T-helper 17 cell (primary cell): Measurements from ENCODE around the gene C12orf75. TPM values are rescaled to one million over a fixed set of nuclear protein-coding genes. Genes with fewer than 3 reads are reported as not detected.
"Not testable (repeated sequence)": the region's sequence is repeated elsewhere in the genome, so short reads cannot be mapped to it uniquely, and the experiment has no call there.

Experiments used
- ATAC-seq: fragments of 150-1000 bp; cut with Tn5 transposase; 2 replicates; pipeline ENCODE4 v1.10.0; 2021; ENCODE audit warnings: mild to moderate bottlenecking, moderate library complexity
- DNase-seq, 3 donors: peaks; one replicate each; pipeline versions ENCODE4 v3.0.0 to v3.0.0-alpha.2; 2020 to 2021
- H3K9me3 ChIP-seq: one replicate; pipeline ENCODE4 v1.7.0; 2013; ENCODE audit warnings: low read length, mild to moderate bottlenecking; ENCODE audit not compliant: control insufficient read depth, poor library complexity, severe bottlenecking
- H3K27ac Mint-ChIP-seq: one replicate; pipeline ENCODE4 v1.8.0; 2022; ENCODE audit warnings: mild to moderate bottlenecking, moderate library complexity, mixed read lengths
- H3K27me3 Mint-ChIP-seq: one replicate; pipeline ENCODE4 v1.8.0; 2022; ENCODE audit warnings: mixed read lengths
- H3K36me3 Mint-ChIP-seq: one replicate; pipeline ENCODE4 v1.8.0; 2022; ENCODE audit warnings: low read depth, mixed read lengths
- H3K4me1 Mint-ChIP-seq: one replicate; pipeline ENCODE4 v1.8.0; 2022; ENCODE audit warnings: mild to moderate bottlenecking, mixed read lengths
- H3K4me3 Mint-ChIP-seq: one replicate; pipeline ENCODE4 v1.8.0; 2022; ENCODE audit warnings: mild to moderate bottlenecking, moderate library complexity, mixed read lengths
- total RNA-seq, 4 donors: library from RNA in 2 of 4; stranded (reverse) in 2 of 4; gene quantifications; one replicate each; pipeline ENCODE4 v1.2.3 and lab custom pipeline; 2022 to 2026

The C12orf75 gene
- total RNA-seq, 2 donors from 2014 or later, result 33.2 to 41.3 TPM

GRCh38 chr12:105402366-105402765, 71.9 kb downstream of the C12orf75 start:
- H3K36me3 Mint-ChIP-seq, result no peaks in the 10 kb centered on the region
- no peak overlapping the region for H3K27ac Mint-ChIP-seq
- H3K9me3 ChIP-seq, result no peaks in the 10 kb centered on the region
- ATAC-seq (no peak), DNase-seq (no peak)
- no peak overlapping the region for H3K4me3 Mint-ChIP-seq
- no peaks in the 10 kb centered on the region for H3K27me3 Mint-ChIP-seq
- H3K4me1 Mint-ChIP-seq, result peaks cover 1% of the 10 kb centered on the region

- ATAC-seq, result no peak
- H3K27ac Mint-ChIP-seq, result no peak overlapping the region
- DNase-seq, result no peak
- no peak overlapping the region for H3K4me3 Mint-ChIP-seq
- H3K4me1 Mint-ChIP-seq, result peaks cover 2% of the 10 kb centered on the region
- no peaks in the 10 kb centered on the region for H3K36me3 Mint-ChIP-seq
- no peaks in the 10 kb centered on the region for H3K9me3 ChIP-seq
- no peaks in the 10 kb centered on the region for H3K27me3 Mint-ChIP-seq
These were observed 72.6 kb downstream of the C12orf75 start for GRCh38 chr12:105403095-105403494.

GRCh38 chr12:105404134-105404533, 73.6 kb downstream of the C12orf75 start:
- DNase-seq, H3K36me3 Mint-ChIP-seq, H3K27me3 Mint-ChIP-seq, ATAC-seq, H3K4me1 Mint-ChIP-seq, H3K9me3 ChIP-seq, H3K27ac Mint-ChIP-seq, H3K4me3 Mint-ChIP-seq: not testable (repeated sequence)

GRCh38 chr12:105406497-105406896, 76.0 kb downstream of the C12orf75 start:
- no peaks in the 10 kb centered on the region for H3K27me3 Mint-ChIP-seq
- peak overlapping the region; percentile 45 for H3K4me3 Mint-ChIP-seq
- H3K27ac Mint-ChIP-seq, result no peak overlapping the region
- no peak for DNase-seq
- peaks cover 20% of the 10 kb centered on the region for H3K4me1 Mint-ChIP-seq
- no peak for ATAC-seq
- no peaks in the 10 kb centered on the region for H3K9me3 ChIP-seq
- H3K36me3 Mint-ChIP-seq, result no peaks in the 10 kb centered on the region

- peaks cover 2% of the 10 kb centered on the region for H3K36me3 Mint-ChIP-seq
- no peak for DNase-seq
- no peak for ATAC-seq
- peaks cover 7% of the 10 kb centered on the region for H3K27me3 Mint-ChIP-seq
- no peak overlapping the region for H3K4me3 Mint-ChIP-seq
- H3K9me3 ChIP-seq, result no peaks in the 10 kb centered on the region
- H3K4me1 Mint-ChIP-seq, result peaks cover 20% of the 10 kb centered on the region
- H3K27ac Mint-ChIP-seq, result peak overlapping the region; percentile 88
These were observed 78.8 kb downstream of the C12orf75 start for GRCh38 chr12:105409279-105409678.

- peak overlapping the region; percentile 84 for H3K4me3 Mint-ChIP-seq
- peak overlapping the region; percentile 88 for H3K27ac Mint-ChIP-seq
- peaks cover 12% of the 10 kb centered on the region for H3K27me3 Mint-ChIP-seq
- DNase-seq, result no peak
- peak; percentile 36 for ATAC-seq
- peaks cover 20% of the 10 kb centered on the region for H3K4me1 Mint-ChIP-seq
- no peaks in the 10 kb centered on the region for H3K9me3 ChIP-seq
- peaks cover 2% of the 10 kb centered on the region for H3K36me3 Mint-ChIP-seq
These were observed 79.4 kb downstream of the C12orf75 start for GRCh38 chr12:105409801-105410471.

- Mint-ChIP-seq H3K27ac (no peak overlapping the region), H3K4me1 (peaks cover 15% of the 10 kb centered on the region), H3K27me3 (peaks cover 23% of the 10 kb centered on the region), H3K36me3 (peaks cover 2% of the 10 kb centered on the region), H3K4me3 (no peak overlapping the region)
- DNase-seq, result no peak
- H3K9me3 ChIP-seq, result no peaks in the 10 kb centered on the region
- ATAC-seq, result no peak
These were observed 83.5 kb downstream of the C12orf75 start for GRCh38 chr12:105413911-105414487.

GRCh38 chr12:105417732-105418131, 87.2 kb downstream of the C12orf75 start:
- H3K9me3 ChIP-seq, result no peaks in the 10 kb centered on the region
- peaks cover 4% of the 10 kb centered on the region for H3K4me1 Mint-ChIP-seq
- H3K27ac Mint-ChIP-seq, result no peak overlapping the region
- ATAC-seq (no peak), DNase-seq (no peak)
- H3K27me3 Mint-ChIP-seq, result peaks cover 23% of the 10 kb centered on the region
- H3K4me3 Mint-ChIP-seq, result no peak overlapping the region
- peaks cover 2% of the 10 kb centered on the region for H3K36me3 Mint-ChIP-seq

GRCh38 chr12:105418229-105418628, 87.7 kb downstream of the C12orf75 start:
- Mint-ChIP-seq H3K4me1 (peaks cover 4% of the 10 kb centered on the region), H3K27ac (no peak overlapping the region), H3K4me3 (no peak overlapping the region), H3K27me3 (peaks cover 23% of the 10 kb centered on the region), H3K36me3 (no peaks in the 10 kb centered on the region)
- no peak for ATAC-seq
- DNase-seq, result no peak
- no peaks in the 10 kb centered on the region for H3K9me3 ChIP-seq

GRCh38 chr12:105418821-105419291, 88.4 kb downstream of the C12orf75 start:
- no peak overlapping the region for H3K27ac Mint-ChIP-seq
- ATAC-seq, result no peak

GRCh38 chr12:105419606-105420005, 89.1 kb downstream of the C12orf75 start:
- no peaks in the 10 kb centered on the region for H3K36me3 Mint-ChIP-seq
- DNase-seq (no peak), ATAC-seq (no peak)
- H3K4me1 Mint-ChIP-seq, result peaks cover 4% of the 10 kb centered on the region
- no peaks in the 10 kb centered on the region for H3K9me3 ChIP-seq
- peaks cover 22% of the 10 kb centered on the region for H3K27me3 Mint-ChIP-seq
- no peak overlapping the region for H3K27ac Mint-ChIP-seq
- no peak overlapping the region for H3K4me3 Mint-ChIP-seq

More at GRCh38 chr12:105418821-105419291, 88.4 kb downstream of the C12orf75 start:
- Mint-ChIP-seq H3K27me3 (peaks cover 23% of the 10 kb centered on the region), H3K4me1 (peaks cover 4% of the 10 kb centered on the region), H3K4me3 (no peak overlapping the region), H3K36me3 (no peaks in the 10 kb centered on the region)
- DNase-seq, result no peak
- H3K9me3 ChIP-seq, result no peaks in the 10 kb centered on the region

- H3K4me3 Mint-ChIP-seq, result no peak overlapping the region
These were observed 89.6 kb downstream of the C12orf75 start for GRCh38 chr12:105420046-105420445.

GRCh38 chr12:105420659-105421240, 90.3 kb downstream of the C12orf75 start:
- Mint-ChIP-seq H3K27ac (no peak overlapping the region), H3K27me3 (peaks cover 12% of the 10 kb centered on the region), H3K36me3 (no peaks in the 10 kb centered on the region), H3K4me3 (no peak overlapping the region), H3K4me1 (peaks cover 7% of the 10 kb centered on the region)
- no peaks in the 10 kb centered on the region for H3K9me3 ChIP-seq
- ATAC-seq (peak; percentile 74), DNase-seq (peak; percentile 16 to 47 (median 21))

More at GRCh38 chr12:105420046-105420445, 89.6 kb downstream of the C12orf75 start:
- DNase-seq, result no peak
- H3K36me3 Mint-ChIP-seq, result no peaks in the 10 kb centered on the region
- no peaks in the 10 kb centered on the region for H3K9me3 ChIP-seq
- no peak overlapping the region for H3K27ac Mint-ChIP-seq
- no peak for ATAC-seq
- H3K4me1 Mint-ChIP-seq, result peaks cover 4% of the 10 kb centered on the region
- peaks cover 18% of the 10 kb centered on the region for H3K27me3 Mint-ChIP-seq
